IMR-90 (cell line): ENCODE measurements around the gene COL12A1. TPM values are rescaled to one million over a fixed set of nuclear protein-coding genes. Genes with fewer than 3 reads are reported as not detected.

Experiments
- ATAC-seq: fragments of 200-7000 bp; cut with Tn5 transposase; 2 replicates; pipeline ENCODE4 v1.9.1; 2020; ENCODE audit warnings: low read depth, mild to moderate bottlenecking, moderate library complexity
- BruUV-seq: library from RNA; stranded (reverse); fragments of 400-500 nt; replicated peaks from 2 replicates; lab custom pipeline; 2021; lab: Mats Ljungman, UMichigan
- CTCF ChIA-PET: fragments of 300-600 bp; formaldehyde crosslinking; extraction: SDS; loops from one replicate; lab custom pipeline; 2021; ENCODE audit warnings: antibody characterized with exemption; lab: Yijun Ruan, JAX
- POLR2A ChIA-PET: fragments of 300-600 bp; sonication (Branson Sonifier 250); formaldehyde crosslinking; loops from one replicate; lab custom pipeline; 2022; ENCODE audit warnings: antibody characterized with exemption; ENCODE audit not compliant: unreplicated experiment; lab: Charles Lee
- DNase-seq: peaks from one replicate; pipeline ENCODE4 v3.0.0; 2013
- H2AFZ ChIP-seq: replicated peaks from 2 replicates; pipeline ENCODE3; 2013; ENCODE audit warnings: low read length, mild to moderate bottlenecking; ENCODE audit not compliant: poor library complexity
- H2AK5ac ChIP-seq: 2 replicates; pipeline ENCODE4 v1.6.1; 2013; ENCODE audit warnings: low read depth, low read length, inconsistent platforms
- H2AK9ac ChIP-seq: replicated peaks from 2 replicates; pipeline ENCODE3; 2013; ENCODE audit warnings: mild to moderate bottlenecking, low read depth, low read length, moderate library complexity; ENCODE audit not compliant: poor library complexity
- H2BK120ac ChIP-seq: 2 replicates; pipeline ENCODE4 v1.6.1; 2013; ENCODE audit warnings: low read depth, low read length, inconsistent platforms
- H2BK15ac ChIP-seq: 3 replicates; pipeline ENCODE4 v1.6.1; 2013; ENCODE audit warnings: low read depth, low read length, inconsistent platforms
- H2BK20ac ChIP-seq: 2 replicates; pipeline ENCODE4 v1.6.1; 2013; ENCODE audit warnings: low read depth, mild to moderate bottlenecking, inconsistent platforms, low read length, moderate library complexity
- H2BK5ac ChIP-seq: 2 replicates; pipeline ENCODE4 v1.6.1; 2013; ENCODE audit warnings: mild to moderate bottlenecking, low read depth, low read length, inconsistent platforms; ENCODE audit not compliant: poor library complexity, severe bottlenecking
- H3K14ac ChIP-seq: replicated peaks from 2 replicates; pipeline ENCODE4 v1.6.1; 2013; ENCODE audit warnings: low read depth, low read length, inconsistent platforms
- H3K18ac ChIP-seq: 2 replicates; pipeline ENCODE4 v1.6.1; 2013; ENCODE audit warnings: low read depth, low read length, control low read depth
- H3K23ac ChIP-seq: 2 replicates; pipeline ENCODE4 v1.6.1; 2013; ENCODE audit warnings: low read depth, low read length, inconsistent platforms
- H3K27ac ChIP-seq: 2 replicates; pipeline ENCODE4 v1.5.1; 2013; ENCODE audit warnings: mild to moderate bottlenecking, control low read depth, low read length; ENCODE audit not compliant: insufficient read depth
- H3K27me3 ChIP-seq: 2 replicates; pipeline ENCODE4 v1.6.1; 2013; ENCODE audit warnings: low read length; ENCODE audit not compliant: control insufficient read depth, insufficient read depth
- H3K36me3 ChIP-seq: 2 replicates; pipeline ENCODE4 v1.6.1; 2013; ENCODE audit warnings: low read length, mixed read lengths; ENCODE audit not compliant: control insufficient read depth, insufficient read depth
- H3K4ac ChIP-seq: 2 replicates; pipeline ENCODE4 v1.6.1; 2013; ENCODE audit warnings: low read depth, low read length, inconsistent platforms
- H3K4me1 ChIP-seq: 2 replicates; pipeline ENCODE4 v1.6.1; 2013; ENCODE audit warnings: low read length, mixed read lengths; ENCODE audit not compliant: control insufficient read depth, insufficient read depth
- H3K4me2 ChIP-seq: 2 replicates; pipeline ENCODE4 v1.6.1; 2013; ENCODE audit warnings: low read depth, mild to moderate bottlenecking, control low read depth, low read length, moderate library complexity
- H3K4me3 ChIP-seq: 2 replicates; pipeline ENCODE4 v1.5.1; 2013; ENCODE audit warnings: low read depth, mild to moderate bottlenecking, control low read depth, low read length, moderate library complexity; ENCODE audit not compliant: insufficient read depth
- H3K56ac ChIP-seq: 2 replicates; pipeline ENCODE4 v1.6.1; 2013; ENCODE audit warnings: low read length, inconsistent platforms; ENCODE audit not compliant: insufficient read depth; ENCODE audit errors: extremely low read depth
- H3K79me1 ChIP-seq, 2 experiments: 2 replicates each; pipeline ENCODE4 v1.6.1; 2013; ENCODE audit warnings: low read length in 2 of 2, inconsistent platforms in 1 of 2, low read depth in 1 of 2
- H3K9ac ChIP-seq: 2 replicates; pipeline ENCODE4 v1.6.1; 2013; ENCODE audit warnings: low read depth, low read length, control low read depth
- H3K9me1 ChIP-seq: 2 replicates; pipeline ENCODE4 v1.6.1; 2013; ENCODE audit warnings: low read length, inconsistent platforms; ENCODE audit not compliant: insufficient read depth
- H3K9me3 ChIP-seq: 2 replicates; pipeline ENCODE4 v1.6.1; 2013; ENCODE audit warnings: low read length; ENCODE audit not compliant: control insufficient read depth, insufficient read depth
- H4K20me1 ChIP-seq: 2 replicates; pipeline ENCODE4 v1.6.1; 2013; ENCODE audit warnings: low read length, inconsistent platforms; ENCODE audit not compliant: insufficient read depth
- H4K5ac ChIP-seq: 2 replicates; pipeline ENCODE4 v1.6.1; 2013; ENCODE audit warnings: mild to moderate bottlenecking, low read depth, low read length, control low read depth
- H4K8ac ChIP-seq, 2 experiments: 2 replicates each; pipeline ENCODE4 v1.6.1; 2013; ENCODE audit warnings: low read depth in 2 of 2, low read length in 2 of 2, control low read depth in 1 of 2, inconsistent platforms in 1 of 2
- H4K91ac ChIP-seq: 2 replicates; pipeline ENCODE4 v1.6.1; 2013; ENCODE audit warnings: low read depth, low read length, inconsistent platforms; ENCODE audit not compliant: insufficient read depth
- CEBPB ChIP-seq: IDR thresholded peaks from 2 replicates; pipeline ENCODE4 v1.6.1; 2012; ENCODE audit warnings: low read depth, low read length, improper control_type of control experiment
- MAZ ChIP-seq: IDR thresholded peaks from 2 replicates; pipeline ENCODE4 v1.6.1; 2012; ENCODE audit warnings: low read depth, mild to moderate bottlenecking, low read length, improper control_type of control experiment, moderate library complexity, borderline replicate concordance
- WGBS, 2 experiments: methylation state at CpG; one replicate each; pipeline versions ENCODE4 v1.1.5 to v1.1.7; 2013; ENCODE audit warnings: missing lambda C conversion rate in 2 of 2; ENCODE audit not compliant: insufficient read length in 1 of 2; ENCODE audit errors: extremely low coverage in 2 of 2; 5-methylcytosine and 5-hydroxymethylcytosine counted together
- dilution Hi-C: fragments of 300-500 bp; cut with HindIII; formaldehyde crosslinking; loops from one replicate; pipeline ENCODE4 v1.14.3; 2018; ENCODE audit warnings: low sequenced_read_pairs; ENCODE audit not compliant: unreplicated experiment
- in situ Hi-C: fragments of 300-500 bp; cut with MboI; formaldehyde crosslinking; loops from 3 replicates; pipeline ENCODE4 v1.14.3; 2019; ENCODE audit warnings: low sequenced_read_pairs, inconsistent platforms, mixed read lengths
- intact Hi-C: fragments of 100-400 bp; cut with micrococcal nuclease; formaldehyde crosslinking; loops from 2 replicates; pipeline ENCODE4 v1.10.0; 2022
- polyA plus RNA-seq, 3 experiments: library from polyadenylated mRNA; depleted of rRNA; stranded (reverse); fragments of >200 nt; gene quantifications; 2 replicates each; pipeline ENCODE4 v1.2.3, GENCODE V29; 2012; ENCODE audit warnings: low replicate concordance in 1 of 3
- total RNA-seq: library from RNA; depleted of rRNA; stranded (reverse); fragments of >200 nt; gene quantifications from 2 replicates; pipeline ENCODE4 v1.2.3, GENCODE V29; 2012

The COL12A1 gene
- total and polyA plus RNA-seq, 2 of the 4 experiments (the other 2 are of a cell fraction), result 350 to 452 TPM

GRCh38 chr6:75052491-75052890 lies 153.4 kb downstream of the COL12A1 start:
- H3K27me3 ChIP-seq, result no peaks in the 10 kb centered on the region
- H4K91ac ChIP-seq, result no peak overlapping the region
- no peak overlapping the region for H2BK120ac ChIP-seq
- H4K8ac ChIP-seq, result no peak overlapping the region
- no peaks in the 10 kb centered on the region for H3K9me1 ChIP-seq
- no peak overlapping the region for H3K4me3 ChIP-seq
- TF ChIP-seq MAZ, result no peak
- TF ChIP-seq CEBPB, result no peak
- H3K9ac ChIP-seq, result no peak overlapping the region
- no peak for ATAC-seq
- intact Hi-C loops (no loop called here), in situ Hi-C loops (no loop called here), dilution Hi-C loops (no loop called here)
- H2BK20ac ChIP-seq, result no peak overlapping the region
- H3K27ac ChIP-seq, result no peak overlapping the region
- ChIA-PET CTCF (no interaction called here), POLR2A (no interaction called here)
- no peak overlapping the region for H2BK5ac ChIP-seq
- no peaks in the 10 kb centered on the region for H3K79me1 ChIP-seq
- no peak overlapping the region for H4K5ac ChIP-seq
- H2AK9ac ChIP-seq, result no peak overlapping the region
- no peak overlapping the region for H3K4me2 ChIP-seq
- H2AFZ ChIP-seq, result no peak overlapping the region
- no peak overlapping the region for H3K4ac ChIP-seq
- no peaks in the 10 kb centered on the region for H4K20me1 ChIP-seq
- DNase-seq, result no peak
- H3K56ac ChIP-seq, result no peak overlapping the region
- H3K36me3 ChIP-seq, result no peaks in the 10 kb centered on the region
- H2AK5ac ChIP-seq, result no peak overlapping the region
- no TSS peak for BruUV-seq
- no peak overlapping the region for H3K18ac ChIP-seq
- no CpG with 5 or more reads among the region's 3 CpGs for WGBS, 2 experiments
- no peaks in the 10 kb centered on the region for H3K4me1 ChIP-seq
- no peak overlapping the region for H3K23ac ChIP-seq
- H2BK15ac ChIP-seq, result no peak overlapping the region
- no peak overlapping the region for H3K14ac ChIP-seq
- H3K9me3 ChIP-seq, result no peaks in the 10 kb centered on the region
